ENCODE measurements around the gene PLPPR5. TPM values are rescaled to one million over a fixed set of nuclear protein-coding genes. Genes with fewer than 3 reads are reported as not detected.

PLPPR5 gene
- total RNA-seq, 3 donors from 2014 or later (not counting 1 experiment from before 2014, with no cell fraction given): not detected

- Histone ChIP-seq H3K27me3 (ENCODE audit: control insufficient read depth, insufficient read depth, low read length) (no peaks in the 10 kb centered on the region), H3K4me3 (ENCODE audit: low read length) (no peak overlapping the region), H3K4me1 (ENCODE audit: control insufficient read depth, insufficient read depth, low read length) (no peaks in the 10 kb centered on the region), H3K9me3 (ENCODE audit: control insufficient read depth, insufficient read depth, low read length) (no peaks in the 10 kb centered on the region), H3K36me3 (ENCODE audit: control insufficient read depth, insufficient read depth, low read length) (no peaks in the 10 kb centered on the region), H3K27ac (ENCODE audit: low read length) (no peak overlapping the region)
- H3K27me3 Mint-ChIP-seq (ENCODE audit: low read depth in 2 of 2): peaks cover 0 to 1% of the 10 kb centered on the region in 2 donors
- no peaks in the 10 kb centered on the region for H3K4me1 Mint-ChIP-seq
- no peak for ATAC-seq
- no peak overlapping the region for H3K4me3 Mint-ChIP-seq
- no peaks in the 10 kb centered on the region for H3K9me3 Mint-ChIP-seq
- no peaks in the 10 kb centered on the region for H3K36me3 Mint-ChIP-seq
- no peak overlapping the region for H3K27ac Mint-ChIP-seq
- DNase-seq: no peak
- intact Hi-C loops (cut with micrococcal nuclease): loop anchor here (10.0 kb wide), 1 partner anchor 155 kb away; no protein-coding TSS in a partner anchor
- no peak for TF ChIP-seq CTCF (IDR thresholded peaks at IDR 0.05)
Measured at GRCh38 chr1:98949621-98950020, 55.0 kb downstream of the PLPPR5 start.

GRCh38 chr1:98949166-98949565 is 55.5 kb downstream of the PLPPR5 start:
- no peak overlapping the region for H3K4me3 Mint-ChIP-seq
- no peak overlapping the region for H3K4me3 ChIP-seq (ENCODE audit: low read length)
- no peaks in the 10 kb centered on the region for H3K9me3 ChIP-seq (ENCODE audit: control insufficient read depth, insufficient read depth, low read length)
- no peak overlapping the region for H3K27ac ChIP-seq (ENCODE audit: low read length)
- H3K9me3 Mint-ChIP-seq: no peaks in the 10 kb centered on the region
- ATAC-seq (no peak), DNase-seq (no peak)
- H3K36me3 Mint-ChIP-seq: no peaks in the 10 kb centered on the region
- no peaks in the 10 kb centered on the region for H3K27me3 Mint-ChIP-seq (ENCODE audit: low read depth in 2 of 2)
- no CpG with 5 or more reads among the region's 2 CpGs for WGBS (ENCODE audit: insufficient coverage)
- H3K4me1 Mint-ChIP-seq: no peaks in the 10 kb centered on the region
- TF ChIP-seq CTCF (IDR thresholded peaks at IDR 0.05): no peak
- H3K36me3 ChIP-seq (ENCODE audit: control insufficient read depth, insufficient read depth, low read length): no peaks in the 10 kb centered on the region
- intact Hi-C loops (cut with micrococcal nuclease): loop anchor here (10.0 kb wide), 1 partner anchor 154 kb away; no protein-coding TSS in a partner anchor
- H3K4me1 ChIP-seq (ENCODE audit: control insufficient read depth, insufficient read depth, low read length): no peaks in the 10 kb centered on the region
- H3K27me3 ChIP-seq (ENCODE audit: control insufficient read depth, insufficient read depth, low read length): no peaks in the 10 kb centered on the region
- H3K27ac Mint-ChIP-seq: no peak overlapping the region

- Histone ChIP-seq H3K27ac (ENCODE audit: low read length) (no peak overlapping the region), H3K4me1 (ENCODE audit: control insufficient read depth, insufficient read depth, low read length) (no peaks in the 10 kb centered on the region), H3K4me3 (ENCODE audit: low read length) (no peak overlapping the region), H3K9me3 (ENCODE audit: control insufficient read depth, insufficient read depth, low read length) (no peaks in the 10 kb centered on the region), H3K27me3 (ENCODE audit: control insufficient read depth, insufficient read depth, low read length) (no peaks in the 10 kb centered on the region), H3K36me3 (ENCODE audit: control insufficient read depth, insufficient read depth, low read length) (no peaks in the 10 kb centered on the region)
- ATAC-seq (no peak), DNase-seq (no peak)
- Mint-ChIP-seq H3K36me3 (no peaks in the 10 kb centered on the region), H3K4me3 (no peak overlapping the region), H3K9me3 (no peaks in the 10 kb centered on the region), H3K4me1 (no peaks in the 10 kb centered on the region), H3K27ac (no peak overlapping the region), H3K27me3 (ENCODE audit: low read depth in 2 of 2) (no peaks in the 10 kb centered on the region)
- TF ChIP-seq CTCF (IDR thresholded peaks at IDR 0.05): no peak
- WGBS (ENCODE audit: insufficient coverage): 83% methylated on average over 3 of the region's 3 CpGs
- intact Hi-C loops (cut with micrococcal nuclease): loop anchor here (10.0 kb wide), 1 partner anchor 152 kb away; no protein-coding TSS in a partner anchor
Measured at GRCh38 chr1:98947071-98947470, 57.6 kb downstream of the PLPPR5 start.

- TF ChIP-seq CTCF (IDR thresholded peaks at IDR 0.05): no peak
- Histone ChIP-seq H3K4me1 (ENCODE audit: control insufficient read depth, insufficient read depth, low read length) (no peaks in the 10 kb centered on the region), H3K27me3 (ENCODE audit: control insufficient read depth, insufficient read depth, low read length) (no peaks in the 10 kb centered on the region), H3K4me3 (ENCODE audit: low read length) (no peak overlapping the region), H3K27ac (ENCODE audit: low read length) (no peak overlapping the region), H3K36me3 (ENCODE audit: control insufficient read depth, insufficient read depth, low read length) (no peaks in the 10 kb centered on the region), H3K9me3 (ENCODE audit: control insufficient read depth, insufficient read depth, low read length) (no peaks in the 10 kb centered on the region)
- DNase-seq (no peak), ATAC-seq (no peak)
- Mint-ChIP-seq H3K27ac (no peak overlapping the region), H3K9me3 (no peaks in the 10 kb centered on the region), H3K27me3 (ENCODE audit: low read depth in 2 of 2) (no peaks in the 10 kb centered on the region), H3K4me3 (no peak overlapping the region), H3K4me1 (no peaks in the 10 kb centered on the region), H3K36me3 (no peaks in the 10 kb centered on the region)
- intact Hi-C loops (cut with micrococcal nuclease): loop anchor here (10.0 kb wide), 1 partner anchor 146 kb away; no protein-coding TSS in a partner anchor
- 76% methylated on average over 4 of the region's 4 CpGs for WGBS (ENCODE audit: insufficient coverage)
Measured at GRCh38 chr1:98940722-98941079, 64.0 kb downstream of the PLPPR5 start.

Data from natural killer cell (primary cell).